GM12865 (cell line): ENCODE results near the gene HSD11B1.

Experiments
- DNase-seq: peaks from one replicate; pipeline ENCODE4 v3.0.0; 2010; ENCODE audit warnings: low read depth
- H3K4me3 ChIP-seq: 2 replicates; pipeline ENCODE4 v1.5.1; 2011; ENCODE audit warnings: mild to moderate bottlenecking, low read depth, low read length, control low read depth
- CTCF ChIP-seq: IDR thresholded peaks from 2 replicates; pipeline ENCODE4 v1.5.1; 2011; ENCODE audit warnings: low read length, control low read depth, low read depth, inconsistent platforms; ENCODE audit not compliant: insufficient read depth; ENCODE audit errors: missing control alignments

HSD11B1 gene

GRCh38 chr1:209667103-209667502 is 37.5 kb upstream of the HSD11B1 start:
- no peak overlapping the region for H3K4me3 ChIP-seq
- no peak for TF ChIP-seq CTCF
- DNase-seq, result no peak

GRCh38 chr1:209667708-209668107 is 36.9 kb upstream of the HSD11B1 start:
- no peak for TF ChIP-seq CTCF
- no peak overlapping the region for H3K4me3 ChIP-seq
- peak; percentile 25 for DNase-seq

GRCh38 chr1:209670441-209671082 is 34.1 kb upstream of the HSD11B1 start:
- no peak for TF ChIP-seq CTCF
- no peak overlapping the region for H3K4me3 ChIP-seq
- DNase-seq, result no peak

- TF ChIP-seq CTCF, result no peak
- no peak overlapping the region for H3K4me3 ChIP-seq
- DNase-seq, result peak; percentile 87
Observed at GRCh38 chr1:209672705-209673630, 31.7 kb upstream of the HSD11B1 start.

GRCh38 chr1:209673631-209674417 is 30.8 kb upstream of the HSD11B1 start:
- DNase-seq, result no peak
- TF ChIP-seq CTCF, result no peak
- no peak overlapping the region for H3K4me3 ChIP-seq

GRCh38 chr1:209674957-209675564 is 29.6 kb upstream of the HSD11B1 start, which contains the start of gene G0S2:
Gene G0S2, plus strand, starts transcription at chr1:209675412. Its CDS starts 273 bp downstream, at chr1:209675685.
- no peak for DNase-seq
- no peak for TF ChIP-seq CTCF
- H3K4me3 ChIP-seq, result no peak within 1 kb of the TSS
